GM23338 (cell line): ENCODE data around the gene GPC6. TPM values are rescaled to one million over a fixed set of nuclear protein-coding genes. Genes with fewer than 3 reads are reported as not detected.

Source experiments
- ATAC-seq: fragments of 200-7000 bp; cut with Tn5 transposase; 3 replicates; pipeline ENCODE4 v1.9.1; 2020
- DNase-seq: peaks from one replicate; pipeline ENCODE4 v3.0.0-alpha.2; 2015; ENCODE audit warnings: low spot score
- H2AFZ ChIP-seq: fragments of 200-600 bp; sonication (generic); 2 replicates; pipeline ENCODE4 v1.8.0; 2016; ENCODE audit warnings: antibody characterized with exemption, mild to moderate bottlenecking, moderate library complexity
- H3F3A ChIP-seq: fragments of 200-600 bp; sonication (generic); replicated peaks from 2 replicates; pipeline ENCODE4 v1.8.0; 2017; ENCODE audit warnings: antibody characterized with exemption, mixed run types, low read depth
- H3K27ac ChIP-seq: fragments of 200-600 bp; sonication (generic); 2 replicates; pipeline ENCODE4 v1.6.1; 2016; ENCODE audit warnings: low read depth
- H3K27me3 ChIP-seq: fragments of 200-600 bp; sonication (generic); 2 replicates; pipeline ENCODE4 v1.8.0; 2016; ENCODE audit warnings: mild to moderate bottlenecking, mixed run types, moderate library complexity; ENCODE audit not compliant: insufficient read depth
- H3K36me3 ChIP-seq: fragments of 200-600 bp; sonication (generic); 2 replicates; pipeline ENCODE4 v1.8.0; 2016; ENCODE audit warnings: mild to moderate bottlenecking; ENCODE audit not compliant: insufficient read depth
- H3K4me1 ChIP-seq: fragments of 200-600 bp; sonication (generic); 2 replicates; pipeline ENCODE4 v1.8.0; 2016; ENCODE audit warnings: mild to moderate bottlenecking, moderate library complexity; ENCODE audit not compliant: insufficient read depth
- H3K4me2 ChIP-seq: fragments of 200-600 bp; sonication (generic); 2 replicates; pipeline ENCODE4 v1.7.1; 2017; ENCODE audit warnings: mixed run types
- H3K4me3 ChIP-seq: fragments of 200-600 bp; sonication (generic); 2 replicates; pipeline ENCODE4 v1.6.1; 2016; ENCODE audit warnings: mixed run types
- H3K79me2 ChIP-seq: fragments of 200-600 bp; sonication (generic); replicated peaks from 2 replicates; pipeline ENCODE4 v1.8.0; 2017; ENCODE audit warnings: mild to moderate bottlenecking; ENCODE audit not compliant: insufficient read depth
- H3K9me2 ChIP-seq: fragments of 200-600 bp; sonication (generic); 2 replicates; pipeline ENCODE4 v1.8.0; 2017; ENCODE audit not compliant: insufficient read depth
- H4K20me1 ChIP-seq: fragments of 200-600 bp; sonication (generic); replicated peaks from 2 replicates; pipeline ENCODE4 v1.8.0; 2017; ENCODE audit warnings: mild to moderate bottlenecking; ENCODE audit not compliant: insufficient read depth
- H3K27ac Mint-ChIP-seq: 2 replicates; pipeline ENCODE4 v1.8.0; 2020; ENCODE audit warnings: inconsistent platforms, mild to moderate bottlenecking, moderate library complexity, mixed read lengths
- H3K27me3 Mint-ChIP-seq: 3 replicates; pipeline ENCODE4 v1.8.0; 2022; ENCODE audit warnings: low read depth, mild to moderate bottlenecking, moderate library complexity, mixed read lengths, inconsistent platforms; ENCODE audit not compliant: insufficient read depth, poor library complexity
- H3K36me3 Mint-ChIP-seq: 3 replicates; pipeline ENCODE4 v1.8.0; 2021; ENCODE audit warnings: low read depth, mild to moderate bottlenecking, inconsistent platforms, moderate library complexity, mixed read lengths
- H3K4me1 Mint-ChIP-seq: 3 replicates; pipeline ENCODE4 v1.8.0; 2020; ENCODE audit warnings: mild to moderate bottlenecking, inconsistent platforms, mixed read lengths
- H3K4me3 Mint-ChIP-seq: 3 replicates; pipeline ENCODE4 v1.8.0; 2021; ENCODE audit warnings: moderate library complexity, mild to moderate bottlenecking, inconsistent platforms, mixed read lengths
- H3K9me3 Mint-ChIP-seq: 3 replicates; pipeline ENCODE4 v1.8.0; 2020; ENCODE audit warnings: moderate library complexity, mild to moderate bottlenecking, inconsistent platforms, mixed read lengths
- CREB1 ChIP-seq: fragments of 250-450 bp; sonication (Bioruptor Pico); IDR thresholded peaks from 2 replicates; pipeline ENCODE4 v1.5.0; 2020; ENCODE audit warnings: low read depth, mild to moderate bottlenecking, moderate library complexity
- EZH2phosphoT487 ChIP-seq: fragments of 200-600 bp; sonication (generic); IDR thresholded peaks from one replicate; pipeline ENCODE4 v1.8.1; 2018; ENCODE audit warnings: antibody characterized with exemption; ENCODE audit not compliant: unreplicated experiment
- JUNB ChIP-seq: IDR thresholded peaks from one replicate; pipeline ENCODE4 v1.6.1; 2016; ENCODE audit warnings: antibody characterized with exemption; ENCODE audit not compliant: unreplicated experiment
- NANOG ChIP-seq: IDR thresholded peaks from 2 replicates; pipeline ENCODE4 v1.6.1; 2016; ENCODE audit warnings: antibody characterized with exemption, borderline replicate concordance
- POLR2AphosphoS5 ChIP-seq: IDR thresholded peaks from 2 replicates; pipeline ENCODE4 v1.6.1; 2016; ENCODE audit warnings: antibody characterized with exemption, low read depth
- STAT1 ChIP-seq: IDR thresholded peaks from one replicate; pipeline ENCODE4 v1.6.1; 2016; ENCODE audit warnings: antibody characterized with exemption; ENCODE audit not compliant: unreplicated experiment
- ZNF114 ChIP-seq: fragments of 250-450 bp; sonication (Bioruptor Pico); IDR thresholded peaks from 2 replicates; pipeline ENCODE4 v1.5.0; 2020; ENCODE audit warnings: mild to moderate bottlenecking, moderate library complexity
- polyA plus RNA-seq: library from polyadenylated mRNA; unstranded; fragments of >200 nt; fragmentation: Nextera tagmentation; extraction: Ambion mirVana; gene quantifications from 2 replicates; pipeline ENCODE4 v1.2.1, GENCODE V29; 2016
- total RNA-seq: library from RNA; depleted of rRNA; stranded (reverse); fragments of >200 nt; shearing (Covaris generic); gene quantifications from 2 replicates; pipeline ENCODE4 v1.2.3, GENCODE V29; 2014
- TF ChIP-seq, protein P1 (sequence below), 2 experiments: fragments of 200-600 bp in 1 of 2; sonication (generic) in 1 of 2; conservative IDR thresholded peaks; 2 replicates each; pipeline versions ENCODE4 v1.5.1 to v1.6.1; 2016 to 2017; ENCODE audit warnings: antibody characterized with exemption in 2 of 2, low read depth in 2 of 2, mild to moderate bottlenecking in 2 of 2, moderate library complexity in 1 of 2
- TF ChIP-seq, protein P2 (sequence below): IDR thresholded peaks from one replicate; pipeline ENCODE4 v1.6.1; 2018; ENCODE audit warnings: antibody characterized with exemption; ENCODE audit not compliant: unreplicated experiment
- TF ChIP-seq, protein P3 (sequence below): IDR thresholded peaks from 2 replicates; pipeline ENCODE4 v1.6.1; 2016; ENCODE audit warnings: antibody characterized with exemption
- TF ChIP-seq, protein P4 (sequence below): fragments of 250-450 bp; sonication (Bioruptor Pico); IDR thresholded peaks from 2 replicates; pipeline ENCODE4 v1.5.0; 2020; ENCODE audit warnings: mild to moderate bottlenecking, moderate library complexity

The GPC6 gene
- total and polyA plus RNA-seq, 2 experiments from 2014 or later, result 6.4 to 28.6 TPM

DNA sequence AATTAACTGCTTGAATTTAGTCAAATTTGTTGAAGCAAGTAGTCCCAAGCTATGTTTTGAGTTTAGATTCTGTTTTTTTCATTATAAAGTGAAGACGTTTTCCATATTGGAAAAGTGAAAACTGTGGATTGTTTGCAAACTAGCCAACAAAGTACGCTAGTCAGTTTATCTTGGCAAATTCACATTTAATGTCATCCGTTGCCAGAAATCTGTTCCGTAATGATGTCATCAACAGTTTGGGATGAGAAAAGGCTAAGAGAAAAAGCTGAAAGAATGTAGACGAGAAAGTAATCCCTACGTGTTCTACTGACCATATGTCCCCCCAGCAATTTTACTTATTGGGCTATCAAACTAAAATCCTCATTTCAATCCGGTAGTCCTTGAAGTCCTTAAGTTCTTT lies 419.6 kb downstream of the GPC6 start (continued):
- TF ChIP-seq, protein P1, sequence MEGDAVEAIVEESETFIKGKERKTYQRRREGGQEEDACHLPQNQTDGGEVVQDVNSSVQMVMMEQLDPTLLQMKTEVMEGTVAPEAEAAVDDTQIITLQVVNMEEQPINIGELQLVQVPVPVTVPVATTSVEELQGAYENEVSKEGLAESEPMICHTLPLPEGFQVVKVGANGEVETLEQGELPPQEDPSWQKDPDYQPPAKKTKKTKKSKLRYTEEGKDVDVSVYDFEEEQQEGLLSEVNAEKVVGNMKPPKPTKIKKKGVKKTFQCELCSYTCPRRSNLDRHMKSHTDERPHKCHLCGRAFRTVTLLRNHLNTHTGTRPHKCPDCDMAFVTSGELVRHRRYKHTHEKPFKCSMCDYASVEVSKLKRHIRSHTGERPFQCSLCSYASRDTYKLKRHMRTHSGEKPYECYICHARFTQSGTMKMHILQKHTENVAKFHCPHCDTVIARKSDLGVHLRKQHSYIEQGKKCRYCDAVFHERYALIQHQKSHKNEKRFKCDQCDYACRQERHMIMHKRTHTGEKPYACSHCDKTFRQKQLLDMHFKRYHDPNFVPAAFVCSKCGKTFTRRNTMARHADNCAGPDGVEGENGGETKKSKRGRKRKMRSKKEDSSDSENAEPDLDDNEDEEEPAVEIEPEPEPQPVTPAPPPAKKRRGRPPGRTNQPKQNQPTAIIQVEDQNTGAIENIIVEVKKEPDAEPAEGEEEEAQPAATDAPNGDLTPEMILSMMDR (conservative IDR thresholded peaks at IDR 0.05; ENCODE audit: low read depth in 2 of 2), result no peak
- TF ChIP-seq NANOG (no peak), STAT1 (no peak)

DNA sequence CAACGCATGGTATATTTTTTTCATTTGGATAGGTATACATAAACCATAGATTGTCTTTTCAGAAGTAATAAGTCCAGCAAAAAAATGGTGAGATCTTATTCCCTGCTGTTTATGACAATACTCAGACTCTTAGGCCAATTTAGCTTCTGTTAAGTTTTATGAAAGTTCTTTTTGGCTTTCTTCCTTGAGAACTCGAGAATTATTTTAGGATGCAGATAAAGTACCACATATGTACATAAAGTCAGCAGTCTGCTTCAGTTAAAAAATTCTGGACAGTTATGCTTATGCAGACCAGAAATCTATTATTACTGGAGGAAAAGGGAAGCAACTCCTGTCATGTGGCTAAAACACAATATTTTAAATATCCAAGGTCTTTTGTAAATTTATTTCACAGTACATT lies 422.9 kb downstream of the GPC6 start:
- no peak overlapping the region for H3K4me3 Mint-ChIP-seq
- ATAC-seq (no peak), DNase-seq (no peak)
- no peaks in the 10 kb centered on the region for H3K36me3 ChIP-seq
- H3K36me3 Mint-ChIP-seq, result no peaks in the 10 kb centered on the region
- no peaks in the 10 kb centered on the region for H3K27me3 ChIP-seq
- no peak overlapping the region for H3K4me2 ChIP-seq
- no peaks in the 10 kb centered on the region for H3K27me3 Mint-ChIP-seq
- H3K4me1 Mint-ChIP-seq, result peaks cover 13% of the 10 kb centered on the region; the same call in 2 of the 3 replicates
- no peaks in the 10 kb centered on the region for H3K79me2 ChIP-seq
- H4K20me1 ChIP-seq, result no peaks in the 10 kb centered on the region
- no peaks in the 10 kb centered on the region for H3K9me3 Mint-ChIP-seq
- H3K4me1 ChIP-seq, result no peaks in the 10 kb centered on the region
- no peak overlapping the region for H2AFZ ChIP-seq
- no peak overlapping the region for H3K4me3 ChIP-seq
- no peaks in the 10 kb centered on the region for H3K9me2 ChIP-seq
- no peaks in the 10 kb centered on the region for H3F3A ChIP-seq
- H3K27ac ChIP-seq, result no peak overlapping the region
- H3K27ac Mint-ChIP-seq, result no peak overlapping the region
- TF ChIP-seq, protein P2, sequence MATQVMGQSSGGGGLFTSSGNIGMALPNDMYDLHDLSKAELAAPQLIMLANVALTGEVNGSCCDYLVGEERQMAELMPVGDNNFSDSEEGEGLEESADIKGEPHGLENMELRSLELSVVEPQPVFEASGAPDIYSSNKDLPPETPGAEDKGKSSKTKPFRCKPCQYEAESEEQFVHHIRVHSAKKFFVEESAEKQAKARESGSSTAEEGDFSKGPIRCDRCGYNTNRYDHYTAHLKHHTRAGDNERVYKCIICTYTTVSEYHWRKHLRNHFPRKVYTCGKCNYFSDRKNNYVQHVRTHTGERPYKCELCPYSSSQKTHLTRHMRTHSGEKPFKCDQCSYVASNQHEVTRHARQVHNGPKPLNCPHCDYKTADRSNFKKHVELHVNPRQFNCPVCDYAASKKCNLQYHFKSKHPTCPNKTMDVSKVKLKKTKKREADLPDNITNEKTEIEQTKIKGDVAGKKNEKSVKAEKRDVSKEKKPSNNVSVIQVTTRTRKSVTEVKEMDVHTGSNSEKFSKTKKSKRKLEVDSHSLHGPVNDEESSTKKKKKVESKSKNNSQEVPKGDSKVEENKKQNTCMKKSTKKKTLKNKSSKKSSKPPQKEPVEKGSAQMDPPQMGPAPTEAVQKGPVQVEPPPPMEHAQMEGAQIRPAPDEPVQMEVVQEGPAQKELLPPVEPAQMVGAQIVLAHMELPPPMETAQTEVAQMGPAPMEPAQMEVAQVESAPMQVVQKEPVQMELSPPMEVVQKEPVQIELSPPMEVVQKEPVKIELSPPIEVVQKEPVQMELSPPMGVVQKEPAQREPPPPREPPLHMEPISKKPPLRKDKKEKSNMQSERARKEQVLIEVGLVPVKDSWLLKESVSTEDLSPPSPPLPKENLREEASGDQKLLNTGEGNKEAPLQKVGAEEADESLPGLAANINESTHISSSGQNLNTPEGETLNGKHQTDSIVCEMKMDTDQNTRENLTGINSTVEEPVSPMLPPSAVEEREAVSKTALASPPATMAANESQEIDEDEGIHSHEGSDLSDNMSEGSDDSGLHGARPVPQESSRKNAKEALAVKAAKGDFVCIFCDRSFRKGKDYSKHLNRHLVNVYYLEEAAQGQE, result no peak
- TF ChIP-seq, protein P1 (conservative IDR thresholded peaks at IDR 0.05; ENCODE audit: low read depth in 2 of 2), result no peak
- TF ChIP-seq, protein P3, sequence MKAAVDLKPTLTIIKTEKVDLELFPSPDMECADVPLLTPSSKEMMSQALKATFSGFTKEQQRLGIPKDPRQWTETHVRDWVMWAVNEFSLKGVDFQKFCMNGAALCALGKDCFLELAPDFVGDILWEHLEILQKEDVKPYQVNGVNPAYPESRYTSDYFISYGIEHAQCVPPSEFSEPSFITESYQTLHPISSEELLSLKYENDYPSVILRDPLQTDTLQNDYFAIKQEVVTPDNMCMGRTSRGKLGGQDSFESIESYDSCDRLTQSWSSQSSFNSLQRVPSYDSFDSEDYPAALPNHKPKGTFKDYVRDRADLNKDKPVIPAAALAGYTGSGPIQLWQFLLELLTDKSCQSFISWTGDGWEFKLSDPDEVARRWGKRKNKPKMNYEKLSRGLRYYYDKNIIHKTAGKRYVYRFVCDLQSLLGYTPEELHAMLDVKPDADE, result no peak
- TF ChIP-seq, protein P4, sequence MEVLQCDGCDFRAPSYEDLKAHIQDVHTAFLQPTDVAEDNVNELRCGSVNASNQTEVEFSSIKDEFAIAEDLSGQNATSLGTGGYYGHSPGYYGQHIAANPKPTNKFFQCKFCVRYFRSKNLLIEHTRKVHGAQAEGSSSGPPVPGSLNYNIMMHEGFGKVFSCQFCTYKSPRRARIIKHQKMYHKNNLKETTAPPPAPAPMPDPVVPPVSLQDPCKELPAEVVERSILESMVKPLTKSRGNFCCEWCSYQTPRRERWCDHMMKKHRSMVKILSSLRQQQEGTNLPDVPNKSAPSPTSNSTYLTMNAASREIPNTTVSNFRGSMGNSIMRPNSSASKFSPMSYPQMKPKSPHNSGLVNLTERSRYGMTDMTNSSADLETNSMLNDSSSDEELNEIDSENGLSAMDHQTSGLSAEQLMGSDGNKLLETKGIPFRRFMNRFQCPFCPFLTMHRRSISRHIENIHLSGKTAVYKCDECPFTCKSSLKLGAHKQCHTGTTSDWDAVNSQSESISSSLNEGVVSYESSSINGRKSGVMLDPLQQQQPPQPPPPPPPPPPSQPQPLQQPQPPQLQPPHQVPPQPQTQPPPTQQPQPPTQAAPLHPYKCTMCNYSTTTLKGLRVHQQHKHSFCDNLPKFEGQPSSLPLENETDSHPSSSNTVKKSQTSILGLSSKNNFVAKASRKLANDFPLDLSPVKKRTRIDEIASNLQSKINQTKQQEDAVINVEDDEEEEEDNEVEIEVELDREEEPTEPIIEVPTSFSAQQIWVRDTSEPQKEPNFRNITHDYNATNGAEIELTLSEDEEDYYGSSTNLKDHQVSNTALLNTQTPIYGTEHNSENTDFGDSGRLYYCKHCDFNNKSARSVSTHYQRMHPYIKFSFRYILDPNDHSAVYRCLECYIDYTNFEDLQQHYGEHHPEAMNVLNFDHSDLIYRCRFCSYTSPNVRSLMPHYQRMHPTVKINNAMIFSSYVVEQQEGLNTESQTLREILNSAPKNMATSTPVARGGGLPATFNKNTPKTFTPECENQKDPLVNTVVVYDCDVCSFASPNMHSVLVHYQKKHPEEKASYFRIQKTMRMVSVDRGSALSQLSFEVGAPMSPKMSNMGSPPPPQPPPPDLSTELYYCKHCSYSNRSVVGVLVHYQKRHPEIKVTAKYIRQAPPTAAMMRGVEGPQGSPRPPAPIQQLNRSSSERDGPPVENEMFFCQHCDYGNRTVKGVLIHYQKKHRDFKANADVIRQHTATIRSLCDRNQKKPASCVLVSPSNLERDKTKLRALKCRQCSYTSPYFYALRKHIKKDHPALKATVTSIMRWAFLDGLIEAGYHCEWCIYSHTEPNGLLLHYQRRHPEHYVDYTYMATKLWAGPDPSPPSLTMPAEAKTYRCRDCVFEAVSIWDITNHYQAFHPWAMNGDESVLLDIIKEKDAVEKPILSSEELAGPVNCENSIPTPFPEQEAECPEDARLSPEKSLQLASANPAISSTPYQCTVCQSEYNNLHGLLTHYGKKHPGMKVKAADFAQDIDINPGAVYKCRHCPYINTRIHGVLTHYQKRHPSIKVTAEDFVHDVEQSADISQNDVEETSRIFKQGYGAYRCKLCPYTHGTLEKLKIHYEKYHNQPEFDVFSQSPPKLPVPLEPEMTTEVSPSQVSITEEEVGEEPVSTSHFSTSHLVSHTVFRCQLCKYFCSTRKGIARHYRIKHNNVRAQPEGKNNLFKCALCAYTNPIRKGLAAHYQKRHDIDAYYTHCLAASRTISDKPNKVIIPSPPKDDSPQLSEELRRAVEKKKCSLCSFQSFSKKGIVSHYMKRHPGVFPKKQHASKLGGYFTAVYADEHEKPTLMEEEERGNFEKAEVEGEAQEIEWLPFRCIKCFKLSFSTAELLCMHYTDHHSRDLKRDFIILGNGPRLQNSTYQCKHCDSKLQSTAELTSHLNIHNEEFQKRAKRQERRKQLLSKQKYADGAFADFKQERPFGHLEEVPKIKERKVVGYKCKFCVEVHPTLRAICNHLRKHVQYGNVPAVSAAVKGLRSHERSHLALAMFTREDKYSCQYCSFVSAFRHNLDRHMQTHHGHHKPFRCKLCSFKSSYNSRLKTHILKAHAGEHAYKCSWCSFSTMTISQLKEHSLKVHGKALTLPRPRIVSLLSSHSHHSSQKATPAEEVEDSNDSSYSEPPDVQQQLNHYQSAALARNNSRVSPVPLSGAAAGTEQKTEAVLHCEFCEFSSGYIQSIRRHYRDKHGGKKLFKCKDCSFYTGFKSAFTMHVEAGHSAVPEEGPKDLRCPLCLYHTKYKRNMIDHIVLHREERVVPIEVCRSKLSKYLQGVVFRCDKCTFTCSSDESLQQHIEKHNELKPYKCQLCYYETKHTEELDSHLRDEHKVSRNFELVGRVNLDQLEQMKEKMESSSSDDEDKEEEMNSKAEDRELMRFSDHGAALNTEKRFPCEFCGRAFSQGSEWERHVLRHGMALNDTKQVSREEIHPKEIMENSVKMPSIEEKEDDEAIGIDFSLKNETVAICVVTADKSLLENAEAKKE (CRISPR knock-in tag), result no peak
- no peak for TF ChIP-seq ZNF114 (CRISPR knock-in tag)
- no peak for TF ChIP-seq CREB1
- TF ChIP-seq EZH2phosphoT487, result no peak
- no peak for TF ChIP-seq POLR2AphosphoS5
- TF ChIP-seq JUNB, result no peak
